OCI-LY7 (cell line): ENCODE measurements around the gene FGD4. TPM values are rescaled to one million over a fixed set of nuclear protein-coding genes. Genes with fewer than 3 reads are reported as not detected.

Experiments
- BruUV-seq: library from RNA; stranded (reverse); fragments of 400-500 nt; replicated peaks from 2 replicates; lab custom pipeline; 2021; lab: Mats Ljungman, UMichigan
- CTCF ChIA-PET: fragments of 300-600 bp; sonication (Branson Sonifier 250); formaldehyde crosslinking; loops from one replicate; lab custom pipeline; 2022; ENCODE audit warnings: antibody characterized with exemption; ENCODE audit not compliant: unreplicated experiment; lab: Charles Lee
- POLR2A ChIA-PET: fragments of 300-600 bp; sonication (Branson Sonifier 250); formaldehyde crosslinking; loops from one replicate; lab custom pipeline; 2022; ENCODE audit warnings: antibody characterized with exemption; lab: Charles Lee
- DNase-seq: peaks from one replicate; pipeline ENCODE4 v3.0.0-alpha.2; 2015; ENCODE audit warnings: low spot score
- H2AFZ ChIP-seq: fragments of 200-600 bp; sonication (generic), shearing (Covaris generic); 2 replicates; pipeline ENCODE4 v1.6.1; 2014; ENCODE audit warnings: mild to moderate bottlenecking, antibody characterized with exemption, low read length, moderate library complexity
- H3K27ac ChIP-seq: fragments of 200-600 bp; sonication (generic); 2 replicates; pipeline ENCODE4 v1.5.1; 2014; ENCODE audit warnings: mixed run types, low read depth, mild to moderate bottlenecking, moderate library complexity, low read length, inconsistent platforms; ENCODE audit not compliant: poor library complexity, severe bottlenecking
- H3K36me3 ChIP-seq: fragments of 200-600 bp; sonication (generic); 2 replicates; pipeline ENCODE4 v1.6.1; 2014; ENCODE audit warnings: mild to moderate bottlenecking, antibody characterized with exemption, low read length, moderate library complexity, mixed read lengths; ENCODE audit not compliant: insufficient read depth
- H3K4me1 ChIP-seq: fragments of 200-600 bp; sonication (generic); 2 replicates; pipeline ENCODE4 v1.5.1; 2014; ENCODE audit warnings: mild to moderate bottlenecking, low read length; ENCODE audit not compliant: insufficient read depth, poor library complexity, severe bottlenecking
- H3K4me2 ChIP-seq: fragments of 200-600 bp; sonication (generic); 2 replicates; pipeline ENCODE4 v1.6.1; 2014; ENCODE audit warnings: mild to moderate bottlenecking, low read length
- H3K4me3 ChIP-seq: fragments of 200-600 bp; sonication (generic); 2 replicates; pipeline ENCODE4 v1.5.1; 2014; ENCODE audit warnings: mild to moderate bottlenecking, low read depth, low read length; ENCODE audit not compliant: poor library complexity, severe bottlenecking
- H3K79me2 ChIP-seq: fragments of 200-600 bp; sonication (generic); 2 replicates; pipeline ENCODE4 v1.6.1; 2016; ENCODE audit warnings: low read depth, mild to moderate bottlenecking, low read length, moderate library complexity, mixed read lengths; ENCODE audit not compliant: insufficient read depth
- H3K9me2 ChIP-seq: fragments of 200-600 bp; sonication (generic); 2 replicates; pipeline ENCODE4 v1.6.1; 2016; ENCODE audit warnings: mild to moderate bottlenecking, low read length, mixed read lengths; ENCODE audit not compliant: insufficient read depth
- H3K9me3 ChIP-seq: fragments of 200-600 bp; sonication (generic); 2 replicates; pipeline ENCODE4 v1.6.1; 2014; ENCODE audit warnings: mild to moderate bottlenecking, mixed run types, low read length, mixed read lengths
- H4K20me1 ChIP-seq: fragments of 200-600 bp; sonication (generic); 2 replicates; pipeline ENCODE4 v1.6.1; 2014; ENCODE audit warnings: mild to moderate bottlenecking, antibody characterized with exemption, low read length, moderate library complexity, mixed read lengths; ENCODE audit not compliant: insufficient read depth
- EZH2phosphoT487 ChIP-seq: fragments of 200-600 bp; sonication (generic); IDR thresholded peaks from 2 replicates; pipeline ENCODE4 v1.6.1; 2018; ENCODE audit warnings: low read depth, borderline replicate concordance, mild to moderate bottlenecking, mixed run types, antibody characterized with exemption, low read length, moderate library complexity, mixed read lengths
- intact Hi-C: fragments of 100-400 bp; cut with micrococcal nuclease; formaldehyde crosslinking; loops from one replicate; pipeline ENCODE4 v1.10.0; 2022; ENCODE audit not compliant: unreplicated experiment
- total RNA-seq, 2 experiments: library from RNA; depleted of rRNA in 1 of 2; stranded (reverse); fragments of >200 nt in 1 of 2; shearing (Covaris generic) in 1 of 2; gene quantifications; 2 replicates each; pipeline ENCODE4 v1.2.3, GENCODE V29; 2014 to 2022
- TF ChIP-seq, protein P1 (sequence below): fragments of 200-600 bp; sonication (generic); conservative IDR thresholded peaks from 2 replicates; pipeline ENCODE4 v1.5.1; 2014; ENCODE audit warnings: mild to moderate bottlenecking, antibody characterized with exemption, low read length, moderate library complexity, mixed read lengths

FGD4 gene
- total RNA-seq, 2 experiments from 2014 or later, result 14.9 to 19.3 TPM

DNA sequence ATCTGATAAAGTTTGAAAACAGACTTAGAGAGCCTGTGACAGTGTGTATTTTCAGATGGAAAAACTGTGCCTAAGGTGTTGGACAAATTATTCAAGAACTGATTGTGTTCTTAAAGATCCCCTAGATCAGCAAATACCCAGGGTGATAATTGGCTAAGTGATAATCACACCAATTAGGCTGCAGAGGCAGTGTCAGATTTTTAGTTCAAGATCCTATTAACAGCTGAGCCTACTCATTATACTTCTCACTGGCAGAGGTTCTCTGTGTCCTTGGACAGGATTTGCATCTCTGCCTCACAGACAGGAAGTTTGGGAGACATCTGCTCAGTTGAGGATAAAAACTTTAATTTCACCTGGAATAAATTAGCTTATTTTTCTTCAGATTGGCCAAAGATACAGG, 4.3 kb upstream of the FGD4 start:
- DNase-seq, result no peak
- Histone ChIP-seq H3K36me3 (no peaks in the 10 kb centered on the region), H3K9me2 (no peaks in the 10 kb centered on the region), H3K79me2 (no peaks in the 10 kb centered on the region), H3K9me3 (peaks cover 7% of the 10 kb centered on the region; the same call in 1 of the 2 replicates), H3K4me2 (peak overlapping the region; percentile 13), H2AFZ (no peak overlapping the region), H3K4me3 (no peak overlapping the region), H3K4me1 (peaks cover 12% of the 10 kb centered on the region), H3K27ac (no peak overlapping the region), H4K20me1 (no peaks in the 10 kb centered on the region)
- TF ChIP-seq, protein P1, sequence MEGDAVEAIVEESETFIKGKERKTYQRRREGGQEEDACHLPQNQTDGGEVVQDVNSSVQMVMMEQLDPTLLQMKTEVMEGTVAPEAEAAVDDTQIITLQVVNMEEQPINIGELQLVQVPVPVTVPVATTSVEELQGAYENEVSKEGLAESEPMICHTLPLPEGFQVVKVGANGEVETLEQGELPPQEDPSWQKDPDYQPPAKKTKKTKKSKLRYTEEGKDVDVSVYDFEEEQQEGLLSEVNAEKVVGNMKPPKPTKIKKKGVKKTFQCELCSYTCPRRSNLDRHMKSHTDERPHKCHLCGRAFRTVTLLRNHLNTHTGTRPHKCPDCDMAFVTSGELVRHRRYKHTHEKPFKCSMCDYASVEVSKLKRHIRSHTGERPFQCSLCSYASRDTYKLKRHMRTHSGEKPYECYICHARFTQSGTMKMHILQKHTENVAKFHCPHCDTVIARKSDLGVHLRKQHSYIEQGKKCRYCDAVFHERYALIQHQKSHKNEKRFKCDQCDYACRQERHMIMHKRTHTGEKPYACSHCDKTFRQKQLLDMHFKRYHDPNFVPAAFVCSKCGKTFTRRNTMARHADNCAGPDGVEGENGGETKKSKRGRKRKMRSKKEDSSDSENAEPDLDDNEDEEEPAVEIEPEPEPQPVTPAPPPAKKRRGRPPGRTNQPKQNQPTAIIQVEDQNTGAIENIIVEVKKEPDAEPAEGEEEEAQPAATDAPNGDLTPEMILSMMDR, result no peak
- no peak for TF ChIP-seq EZH2phosphoT487
- intact Hi-C loops, result loop anchor here (10.0 kb wide), 1 partner anchor 740 kb away; the partner anchor contains the start of gene ETFBKMT
- ChIA-PET POLR2A (no interaction called here), CTCF (no interaction called here)
- no TSS peak for BruUV-seq

DNA sequence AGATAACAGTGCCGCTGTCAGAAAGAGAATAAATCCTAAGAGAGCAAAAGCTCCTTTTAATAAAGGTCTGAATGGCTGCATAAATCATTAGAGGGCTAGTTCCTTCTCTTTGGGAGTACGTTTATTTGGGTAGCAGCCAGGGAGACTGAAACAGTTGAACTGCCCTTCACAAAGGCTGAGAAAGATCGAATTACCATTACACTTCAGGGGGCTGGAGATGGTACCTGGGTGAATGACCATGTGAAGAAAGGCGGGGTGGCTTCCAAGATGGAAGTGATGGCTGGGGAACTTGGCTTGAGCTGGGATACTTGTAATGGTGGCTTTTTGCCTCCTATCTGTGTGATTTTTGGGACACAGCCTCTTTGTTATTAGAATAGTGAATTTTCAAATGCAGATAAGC, 1.7 kb upstream of the FGD4 start:
- Histone ChIP-seq H3K79me2 (no peaks in the 10 kb centered on the region), H3K27ac (no peak overlapping the region), H2AFZ (no peak overlapping the region), H3K36me3 (no peaks in the 10 kb centered on the region), H3K4me3 (no peak overlapping the region), H3K9me3 (no peaks in the 10 kb centered on the region), H3K4me2 (no peak overlapping the region), H3K4me1 (peaks cover 29% of the 10 kb centered on the region), H3K9me2 (no peaks in the 10 kb centered on the region), H4K20me1 (no peaks in the 10 kb centered on the region)
- TF ChIP-seq, protein P1, result no peak
- no peak for TF ChIP-seq EZH2phosphoT487
- CTCF ChIA-PET, result interaction anchor here (0.8 kb wide), 1 partner anchor 35 kb away, joined by 3 read pairs; no protein-coding TSS in a partner anchor
- POLR2A ChIA-PET, result interaction anchor here (0.6 to 0.7 kb wide), 3 partner anchors 14 to 899 kb away, joined by 3 to 5 read pairs (median 3); no protein-coding TSS in a partner anchor
- no TSS peak for BruUV-seq
- intact Hi-C loops, result loop anchor here (10.0 kb wide), 1 partner anchor 743 kb away; the partner anchor contains the start of gene ETFBKMT
- DNase-seq, result no peak

DNA sequence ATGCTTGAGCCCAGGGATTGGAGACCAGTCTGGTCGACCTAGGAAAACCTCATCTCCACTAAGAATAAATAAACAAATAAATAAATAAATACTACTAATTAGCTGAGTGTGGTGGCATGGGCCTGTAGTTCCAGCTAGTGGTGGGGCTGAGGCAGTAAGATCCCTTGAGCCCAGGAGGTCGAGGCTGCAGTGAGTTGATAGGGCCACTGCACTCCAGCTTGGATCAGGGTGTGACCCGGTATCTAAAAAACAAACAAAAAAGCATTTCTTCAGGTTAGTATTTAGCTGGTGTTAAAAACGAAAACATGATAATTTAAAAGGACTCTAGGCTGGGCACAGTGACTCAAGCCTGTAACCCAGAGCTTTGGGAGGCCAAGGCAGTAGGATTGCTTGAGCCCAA, 1.2 kb upstream of the FGD4 start:
- no TSS peak for BruUV-seq
- H3K27ac ChIP-seq, result no peak overlapping the region
- no peak overlapping the region for H3K4me2 ChIP-seq
- H3K36me3 ChIP-seq, result no peaks in the 10 kb centered on the region
- intact Hi-C loops, result loop anchor here (10.0 kb wide), 1 partner anchor 743 kb away; the partner anchor contains the start of gene ETFBKMT
- no peaks in the 10 kb centered on the region for H3K9me2 ChIP-seq
- no peaks in the 10 kb centered on the region for H3K79me2 ChIP-seq
- DNase-seq, result no peak
- CTCF ChIA-PET, result interaction anchor here (0.8 kb wide), 1 partner anchor 35 kb away, joined by 3 read pairs; no protein-coding TSS in a partner anchor
- H2AFZ ChIP-seq, result no peak overlapping the region; the same call in 1 of the 2 replicates
- TF ChIP-seq EZH2phosphoT487, result no peak
- TF ChIP-seq, protein P1, result no peak
- H3K9me3 ChIP-seq, result no peaks in the 10 kb centered on the region
- no peaks in the 10 kb centered on the region for H4K20me1 ChIP-seq
- peaks cover 34% of the 10 kb centered on the region for H3K4me1 ChIP-seq
- POLR2A ChIA-PET, result interaction anchor here (0.6 to 1.8 kb wide), 4 partner anchors 14 to 900 kb away, joined by 3 to 5 read pairs (median 4); no protein-coding TSS in a partner anchor
- no peak overlapping the region for H3K4me3 ChIP-seq
